AG04449 (cell line): Measurements from ENCODE around the gene ATG13.
"Not testable (repeated sequence)": the region's sequence is repeated elsewhere in the genome, so short reads cannot be mapped to it uniquely, and the experiment has no call there.

Source experiments
- CTCF ChIA-PET: fragments of 350-600 bp; formaldehyde crosslinking; extraction: SDS; loops from one replicate; lab custom pipeline; 2021; ENCODE audit warnings: antibody characterized with exemption; lab: Yijun Ruan, JAX
- POLR2A ChIA-PET: fragments of 400-600, 350-600 bp; formaldehyde crosslinking; extraction: SDS; loops from one replicate; lab custom pipeline; 2020; ENCODE audit warnings: antibody characterized with exemption, inconsistent platforms; lab: Yijun Ruan, JAX
- DNase-seq: peaks from one replicate; pipeline ENCODE4 v3.0.0-alpha.2; 2010; ENCODE audit warnings: low read depth, low spot score
- H3K4me3 ChIP-seq: 2 replicates; pipeline ENCODE4 v1.5.1; 2011; ENCODE audit warnings: low read depth, mild to moderate bottlenecking, control low read depth, low read length
- CTCF ChIP-seq: IDR thresholded peaks from one replicate; pipeline ENCODE4 v1.5.1; 2011; ENCODE audit warnings: mild to moderate bottlenecking, moderate library complexity, low read length, control low read depth, inconsistent platforms; ENCODE audit not compliant: insufficient read depth; ENCODE audit errors: missing control alignments

The ATG13 gene

GRCh38 chr11:46617134-46617971 lies at the start of gene ATG13, which contains the start of gene HARBI1:
Gene ATG13 (plus strand): TSS chr11:46617553. CDS start chr11:46644292, 26,739 bp downstream.
Gene HARBI1 (minus strand): TSS chr11:46617227. CDS start chr11:46616237, 990 bp downstream.
- ChIA-PET POLR2A (interaction anchor here (1.0 to 1.3 kb wide), 2 partner anchors 32 to 83 kb away, joined by 3 read pairs; partner anchors contain the start of genes ARHGAP1 and ZNF408), CTCF (interaction anchor here (0.6 to 4.3 kb wide), 25 partner anchors 8 to 380 kb away, joined by 3 to 40 read pairs (median 5); partner anchors contain the start of gene CHRM4)
- peak; percentile 23 for DNase-seq
- peak; percentile 83 for TF ChIP-seq CTCF
- H3K4me3 ChIP-seq: peak within 1 kb of the TSS; percentile 100

DNA sequence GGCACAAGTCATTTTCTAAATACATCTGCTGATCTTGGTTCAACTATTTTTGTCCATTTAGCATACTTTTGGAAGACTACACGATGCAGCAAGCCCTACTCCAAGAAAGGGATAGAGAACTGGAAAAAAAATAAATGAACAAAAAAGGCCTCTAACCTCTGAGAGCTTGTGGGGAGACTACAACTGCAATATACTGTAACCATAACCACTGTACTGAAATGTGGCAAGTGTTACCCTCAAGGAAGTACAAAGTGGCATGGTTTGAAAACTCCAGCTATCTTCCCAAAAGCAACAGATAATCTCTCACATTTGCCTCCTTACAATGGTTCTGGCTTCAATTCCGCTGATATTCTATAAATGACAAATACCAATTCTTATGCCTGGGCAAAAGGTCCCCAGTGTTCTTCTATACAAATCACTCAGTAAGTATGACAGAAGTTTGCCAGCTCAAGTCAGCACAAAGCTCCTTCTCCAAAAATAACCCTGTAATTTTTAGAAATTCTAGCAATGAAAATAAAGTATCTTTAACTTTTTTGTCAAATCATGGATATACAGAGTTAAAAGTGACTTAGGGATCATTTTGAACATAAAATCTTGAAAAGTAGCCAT lies 46.5 kb upstream of the ATG13 start:
- CTCF ChIA-PET: interaction anchor here (0.9 to 2.2 kb wide), 5 partner anchors 9 to 33 kb away, joined by 3 to 6 read pairs (median 4); no protein-coding TSS in a partner anchor
- POLR2A ChIA-PET: no interaction called here

DNA sequence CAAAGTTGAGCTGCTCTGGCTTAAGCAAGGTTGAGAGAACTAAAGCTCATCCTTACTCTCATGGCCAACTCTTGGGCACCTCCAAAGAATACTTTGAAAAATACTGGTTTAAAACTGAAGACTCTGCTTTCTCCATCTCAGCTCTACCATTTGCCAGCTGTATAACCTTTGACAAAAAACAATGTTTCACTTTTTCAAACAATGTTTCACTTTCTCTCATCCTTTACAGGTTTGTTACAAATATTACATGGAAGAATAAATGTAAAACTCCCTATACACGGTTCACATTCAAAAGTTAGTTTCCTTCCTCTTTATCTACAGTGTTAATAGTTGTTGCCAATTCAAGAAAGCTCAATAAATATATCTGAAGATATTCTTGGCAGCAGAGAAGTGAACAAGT lies 42.7 kb upstream of the ATG13 start:
- ChIA-PET CTCF (interaction anchor here (1.4 kb wide), 1 partner anchor 183 kb away, joined by 4 read pairs; the partner anchor contains the start of gene CHRM4), POLR2A (no interaction called here)
- no peak for TF ChIP-seq CTCF
- no peak overlapping the region for H3K4me3 ChIP-seq
- DNase-seq: no peak

More for the DNA sequence above, 46.5 kb upstream of the ATG13 start:
- no peak overlapping the region for H3K4me3 ChIP-seq
- no peak for DNase-seq
- no peak for TF ChIP-seq CTCF

GRCh38 chr11:46577058-46577457 lies 40.3 kb upstream of the ATG13 start:
- CTCF ChIA-PET: interaction anchor here (1.0 kb wide), 1 partner anchor 48 kb away, joined by 4 read pairs; no protein-coding TSS in a partner anchor
- DNase-seq: no peak
- H3K4me3 ChIP-seq: no peak overlapping the region
- POLR2A ChIA-PET: no interaction called here
- TF ChIP-seq CTCF: no peak

DNA sequence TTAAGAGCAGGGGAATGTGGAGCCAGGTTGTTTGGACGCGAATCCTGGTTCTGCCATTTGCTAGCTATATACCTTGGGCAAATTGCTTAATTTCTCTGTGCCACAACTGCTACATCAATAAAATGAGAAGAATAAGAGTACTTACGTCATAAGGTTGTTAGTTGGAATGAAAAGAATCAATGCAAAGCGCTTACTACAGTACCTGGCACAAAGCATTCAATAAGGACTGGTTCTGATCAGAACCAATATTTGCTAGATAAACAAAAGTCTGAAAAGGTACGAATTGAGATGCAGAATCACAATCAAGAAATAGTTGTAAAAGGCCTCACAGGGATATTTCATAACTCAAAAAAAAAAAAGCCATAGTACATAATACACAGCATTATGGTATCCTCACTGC lies 34.8 kb upstream of the ATG13 start:
- TF ChIP-seq CTCF: no peak
- no peak for DNase-seq
- ChIA-PET POLR2A (no interaction called here), CTCF (interaction anchor here (0.6 kb wide), 1 partner anchor 47 kb away, joined by 3 read pairs; no protein-coding TSS in a partner anchor)
- H3K4me3 ChIP-seq: no peak overlapping the region

DNA sequence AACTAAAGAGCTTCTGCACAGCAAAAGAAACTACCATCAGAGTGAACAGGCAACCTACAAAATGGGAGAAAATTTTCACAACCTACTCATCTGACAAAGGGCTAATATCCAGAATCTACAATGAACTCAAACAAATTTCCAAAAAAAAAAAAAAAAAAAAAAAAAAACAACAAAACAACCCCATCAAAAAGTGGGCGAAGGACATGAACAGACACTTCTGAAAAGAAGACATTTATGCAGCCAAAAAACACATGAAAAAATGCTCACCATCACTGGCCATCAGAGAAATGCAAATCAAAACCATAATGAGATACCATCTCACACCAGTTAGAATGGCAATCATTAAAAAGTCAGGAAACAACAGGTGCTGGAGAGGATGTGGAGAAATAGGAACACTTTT lies 33.8 kb upstream of the ATG13 start:
- H3K4me3 ChIP-seq, DNase-seq, POLR2A ChIA-PET, CTCF ChIA-PET: not testable (repeated sequence)
